ENCODE results near the gene GNB1.

GNB1 gene

GRCh38 chr1:1827089-1827848, 63.6 kb downstream of the GNB1 start:
- no peak for DNase-seq (ENCODE audit: low read depth in 3 of 3)

DNA sequence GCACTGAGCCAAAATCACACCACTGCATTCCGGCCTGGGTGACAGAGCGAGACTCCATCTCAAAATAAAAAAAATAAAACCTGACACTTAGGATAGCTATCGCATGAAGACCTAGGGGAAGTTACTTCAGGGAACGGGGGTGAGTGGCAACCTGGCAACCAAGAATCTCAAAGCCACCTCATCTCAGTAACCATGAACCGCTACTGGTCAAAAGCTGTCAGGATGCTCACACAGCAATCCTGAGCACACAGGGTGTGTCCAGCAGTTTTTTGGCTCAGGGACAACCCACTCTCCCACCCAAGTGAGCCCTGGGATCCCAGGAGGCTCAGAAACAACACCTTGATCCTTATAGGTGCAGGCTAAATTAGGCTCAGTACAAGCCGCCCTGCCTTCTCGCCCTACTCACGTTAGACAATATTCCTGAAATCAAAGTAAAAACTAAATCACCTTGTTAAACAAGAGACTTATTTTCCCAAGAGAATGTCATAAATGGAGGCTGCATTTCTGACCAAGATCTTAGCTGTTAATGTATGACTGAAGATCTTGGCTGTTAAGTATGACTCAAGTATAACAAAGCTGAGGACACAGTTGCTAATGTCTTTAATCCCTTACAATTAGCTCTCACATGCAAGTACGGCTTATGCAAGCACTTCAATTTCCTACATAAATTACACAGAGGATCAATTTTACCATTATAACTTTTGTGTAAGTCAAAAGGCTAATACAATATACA, 64.4 kb downstream of the GNB1 start:
- DNase-seq (ENCODE audit: low read depth in 3 of 3), result no peak

- no peak for DNase-seq (ENCODE audit: low read depth in 3 of 3)
Measured at GRCh38 chr1:1825217-1825616, 65.7 kb downstream of the GNB1 start.

GRCh38 chr1:1819762-1820161, 71.1 kb downstream of the GNB1 start:
- no peak for DNase-seq (ENCODE audit: low read depth in 3 of 3)

GRCh38 chr1:1817221-1817620, 73.7 kb downstream of the GNB1 start:
- no peak for DNase-seq (ENCODE audit: low read depth in 3 of 3)

DNA sequence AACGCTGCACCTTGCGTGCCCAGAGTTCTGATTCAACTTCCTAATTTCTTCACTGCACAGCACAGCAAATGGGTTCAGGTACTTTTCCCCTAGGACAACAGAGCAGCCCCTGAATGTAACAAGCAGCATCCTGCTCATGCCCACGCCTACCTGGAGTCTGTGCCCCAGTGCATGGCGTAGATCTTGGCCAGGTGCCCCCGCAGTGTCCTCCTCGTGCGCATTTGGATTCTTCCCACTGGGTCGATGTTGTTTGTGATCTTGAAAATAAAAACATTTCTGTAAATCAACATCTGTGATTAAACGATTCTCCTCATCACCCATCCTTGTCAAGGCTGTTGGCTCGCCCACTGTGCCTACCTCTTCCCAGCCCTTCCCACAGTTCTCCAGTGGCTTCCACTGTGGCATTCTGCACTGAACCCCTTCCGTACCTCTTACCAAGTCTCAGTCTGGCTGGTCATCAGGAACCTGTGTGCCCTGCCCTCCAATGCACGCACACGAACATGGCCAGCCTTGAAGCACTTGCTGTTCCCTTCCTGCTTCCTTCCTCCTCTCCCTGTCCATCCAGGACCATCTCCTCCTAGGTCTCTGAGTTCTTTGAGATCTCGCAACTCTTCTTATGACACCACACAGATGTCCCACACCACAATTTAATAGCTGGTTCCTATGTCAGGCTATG, 75.1 kb downstream of the GNB1 start:
- no peak for DNase-seq (ENCODE audit: low read depth in 3 of 3)

- no peak for DNase-seq (ENCODE audit: low read depth in 3 of 3)
Measured at GRCh38 chr1:1809489-1809888, 81.4 kb downstream of the GNB1 start.

GRCh38 chr1:1808206-1808605, 82.7 kb downstream of the GNB1 start:
- DNase-seq (ENCODE audit: low read depth in 3 of 3), result no peak

- no peak for DNase-seq (ENCODE audit: low read depth in 3 of 3)
Measured at GRCh38 chr1:1806890-1807289, 84.0 kb downstream of the GNB1 start.

DNA sequence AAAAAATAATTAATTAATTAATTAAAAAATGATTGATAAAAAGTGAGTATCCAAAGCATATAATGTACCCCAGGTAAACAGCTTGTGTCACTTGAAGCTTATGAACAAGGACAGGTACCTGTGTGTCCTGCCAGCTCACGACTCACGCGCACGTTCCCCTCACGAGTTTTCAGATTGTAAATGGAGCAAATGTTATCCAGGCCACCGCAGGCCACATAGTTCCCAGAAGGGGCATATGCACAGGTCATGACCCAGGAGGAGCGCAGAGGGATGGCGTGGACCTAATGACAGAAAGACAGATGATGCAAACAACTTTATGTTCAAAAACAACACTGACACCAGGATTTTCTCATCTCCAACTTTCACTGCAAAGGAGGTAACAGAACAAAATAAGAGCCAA, 86.6 kb downstream of the GNB1 start:
- no peak for DNase-seq (ENCODE audit: low read depth in 3 of 3)

- no peak for DNase-seq (ENCODE audit: low read depth in 3 of 3)
Measured at GRCh38 chr1:1802871-1803270, 88.0 kb downstream of the GNB1 start.

GRCh38 chr1:1799716-1800115, 91.2 kb downstream of the GNB1 start:
- no peak for DNase-seq (ENCODE audit: low read depth in 3 of 3)

GRCh38 chr1:1797731-1798341, 93.1 kb downstream of the GNB1 start:
- no peak for DNase-seq (ENCODE audit: low read depth in 3 of 3)

DNA sequence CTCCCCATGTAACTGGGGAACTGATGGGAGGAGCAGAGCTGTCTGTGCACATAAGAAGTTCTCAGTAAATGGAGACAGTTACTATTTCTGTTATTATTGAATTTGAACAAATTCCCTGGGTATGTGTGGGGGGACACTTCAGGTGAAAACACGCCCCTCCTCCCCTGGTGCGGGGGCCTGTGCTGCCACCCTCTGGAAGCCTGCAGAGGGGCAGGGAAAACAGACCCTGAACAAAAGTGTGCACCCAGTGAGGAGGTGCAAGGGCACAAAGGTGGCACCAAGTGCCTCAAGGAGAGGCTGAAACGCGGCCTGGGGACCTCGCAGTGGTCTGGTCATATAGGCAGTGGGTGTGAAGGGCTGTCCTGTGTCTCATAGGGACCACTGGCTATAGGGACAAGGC, 94.4 kb downstream of the GNB1 start:
- DNase-seq (ENCODE audit: low read depth in 3 of 3), result no peak

- DNase-seq (ENCODE audit: low read depth in 3 of 3), result no peak
Measured at GRCh38 chr1:1794999-1795398, 95.9 kb downstream of the GNB1 start.

DNA sequence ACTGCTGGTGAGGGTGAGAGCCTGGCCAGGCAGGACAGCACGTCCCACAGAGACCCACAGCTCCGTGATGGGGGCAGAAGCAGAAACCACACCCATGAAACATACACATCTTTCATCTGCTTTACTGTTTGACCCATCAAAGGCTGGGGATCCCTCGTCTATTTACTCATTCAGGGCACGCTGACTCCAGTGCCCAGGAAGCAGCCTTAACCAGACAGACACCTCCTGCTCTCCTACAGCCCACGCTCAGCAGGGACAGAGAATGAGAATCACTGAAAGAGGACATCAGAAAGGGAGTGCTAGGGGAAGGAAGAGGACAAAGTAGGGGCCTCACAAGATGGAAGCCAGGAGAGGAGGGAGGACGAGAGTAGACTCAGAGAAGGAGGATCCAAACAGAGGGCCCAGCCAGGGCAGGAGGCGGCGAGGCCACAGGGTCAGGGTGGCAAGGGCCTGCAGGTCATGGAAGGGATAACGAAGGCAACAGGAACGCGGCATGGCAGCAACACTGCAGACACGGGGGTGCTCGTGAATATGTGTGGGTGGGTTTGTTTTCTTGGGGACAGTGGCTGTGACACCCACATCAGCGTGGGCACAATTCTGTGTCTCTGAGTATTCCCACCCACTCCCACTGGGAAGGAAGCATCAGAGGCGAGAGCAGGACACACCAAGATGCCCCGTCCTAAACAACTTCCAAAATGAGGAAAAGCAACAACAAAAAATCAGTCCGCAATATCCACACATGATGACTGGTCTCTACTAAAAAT, 97.2 kb downstream of the GNB1 start:
- no peak for DNase-seq (ENCODE audit: low read depth in 3 of 3)

DNA sequence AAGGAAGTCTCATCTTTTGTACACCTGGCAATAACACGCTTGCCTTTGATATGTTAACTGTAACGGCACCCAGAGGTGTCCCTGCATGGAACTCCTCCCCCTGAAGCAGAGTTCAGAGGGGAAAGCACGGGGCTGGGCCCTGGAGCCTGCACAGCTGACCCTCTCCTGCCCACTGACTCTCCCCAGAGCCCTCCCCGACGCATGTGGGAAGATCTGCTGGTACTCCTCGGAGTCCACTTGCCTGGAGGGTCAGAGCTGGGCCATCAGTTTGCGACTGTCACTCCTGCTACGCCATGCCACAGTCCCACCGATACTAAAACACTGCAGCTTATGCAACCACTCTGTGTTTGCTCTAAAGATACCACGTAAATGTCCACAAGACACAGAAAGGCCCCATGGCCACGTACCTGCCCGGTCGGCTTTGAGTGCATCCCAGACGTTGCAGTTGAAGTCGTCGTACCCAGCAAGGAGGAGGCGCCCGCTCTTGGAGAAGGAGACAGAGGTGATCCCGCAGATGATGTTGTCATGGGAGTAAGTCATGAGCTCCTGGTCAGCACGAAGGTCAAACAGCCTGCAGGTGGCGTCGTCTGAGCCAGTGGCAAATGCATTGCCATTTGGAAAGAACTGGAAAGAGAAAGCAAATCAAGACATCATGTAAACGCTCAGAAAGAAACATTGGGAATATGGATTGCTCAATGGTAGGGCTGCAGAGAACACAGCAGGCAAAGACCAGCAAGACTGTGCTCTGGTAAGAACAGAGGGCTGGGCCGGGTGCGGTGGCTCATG, 102.0 kb downstream of the GNB1 start:
- DNase-seq (ENCODE audit: low read depth in 3 of 3), result peak in 1 of 3 experiments; percentile 12

GRCh38 chr1:1788136-1788535, 102.8 kb downstream of the GNB1 start:
- DNase-seq (ENCODE audit: low read depth in 3 of 3), result no peak

DNA sequence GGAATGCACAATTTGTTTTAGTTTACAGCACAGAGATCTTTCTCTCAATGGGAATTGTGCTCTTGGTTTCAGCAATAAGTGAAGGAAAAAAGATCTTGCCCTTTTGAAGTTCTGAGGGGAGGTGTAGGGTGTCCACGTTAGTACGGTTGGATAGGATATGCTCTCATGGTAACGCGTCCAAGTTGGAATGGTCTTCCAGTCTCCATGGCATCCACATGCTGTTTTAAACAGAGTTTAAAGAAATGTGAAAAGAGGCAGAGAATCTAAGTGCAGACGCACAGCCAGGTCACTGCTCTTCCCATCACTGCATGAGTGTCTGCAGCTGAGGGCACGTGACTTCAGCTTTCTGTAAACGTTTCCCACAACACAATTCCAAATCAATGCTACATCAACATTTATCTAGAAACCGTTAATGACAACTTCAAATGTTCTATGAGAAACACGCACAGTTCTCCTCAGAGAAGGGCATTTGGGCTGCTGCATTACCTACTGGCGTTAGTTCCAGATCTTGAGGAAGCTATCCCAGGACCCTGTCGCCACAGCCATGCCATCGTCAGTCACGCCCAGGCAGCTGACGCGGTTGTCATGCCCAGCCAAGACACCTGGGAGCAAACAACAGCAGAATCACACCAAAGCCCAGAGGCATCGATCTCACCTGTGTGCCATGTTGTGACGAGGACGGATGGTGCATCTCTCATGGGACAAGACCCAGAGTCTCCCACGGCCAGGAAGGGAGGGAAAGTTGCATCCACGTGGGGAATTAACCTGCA, 103.9 kb downstream of the GNB1 start:
- no peak for DNase-seq (ENCODE audit: low read depth in 3 of 3)

DNA sequence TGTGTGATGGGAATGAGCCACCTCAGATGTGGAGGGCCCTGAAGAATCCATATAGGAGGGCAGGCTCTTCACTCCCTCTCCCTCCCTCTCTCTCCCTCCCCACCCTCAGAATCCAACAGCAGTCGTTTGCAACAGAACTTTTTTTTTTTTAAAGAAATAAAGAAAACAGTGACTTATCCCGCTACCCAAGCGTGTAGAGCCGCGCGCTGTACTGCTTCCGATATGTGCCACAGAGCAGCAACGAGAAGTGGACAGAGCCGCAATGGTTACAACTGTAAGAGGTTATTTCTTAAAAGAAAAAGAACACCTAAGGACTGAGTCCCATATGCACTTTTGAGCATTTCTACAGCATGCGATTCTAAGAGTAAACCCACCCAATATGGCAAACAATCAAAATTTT, 105.2 kb downstream of the GNB1 start:
- DNase-seq (ENCODE audit: low read depth in 3 of 3), result no peak
